SU-DHL-6 (cell line): ENCODE results near the gene BAHCC1.

ENCODE experiments used
- CTCF ChIP-seq: fragments of 200-600 bp; sonication (generic); IDR thresholded peaks from one replicate; pipeline ENCODE4 v1.5.1; 2017; ENCODE audit warnings: antibody characterized with exemption, mild to moderate bottlenecking, low read length, moderate library complexity; ENCODE audit not compliant: insufficient read depth, poor library complexity, severe bottlenecking
- EZH2phosphoT487 ChIP-seq: fragments of 200-600 bp; sonication (generic), shearing (Covaris generic); conservative IDR thresholded peaks from 2 replicates; pipeline ENCODE4 v1.6.1; 2018; ENCODE audit warnings: mild to moderate bottlenecking, antibody characterized with exemption, low read length, moderate library complexity, mixed read lengths

- TF ChIP-seq CTCF: no peak
- TF ChIP-seq EZH2phosphoT487: no peak
These were observed 20.4 kb downstream of the BAHCC1 start for GRCh38 chr17:81415681-81416080.
